Cardiac muscle cell (in vitro differentiated cells and primary cell): Measurements from ENCODE around the gene BET1L. TPM values are rescaled to one million over a fixed set of nuclear protein-coding genes. Genes with fewer than 3 reads are reported as not detected.

Experiments
- DNase-seq, 2 donors: peaks; one replicate each; pipeline versions ENCODE4 v3.0.0 to v3.0.0-alpha.2; 2010 to 2017; ENCODE audit warnings: low read depth in 1 of 2, low spot score in 1 of 2
- H3K27ac ChIP-seq: fragments of 200-600 bp; sonication (generic); 2 replicates; pipeline ENCODE4 v1.5.1; 2016
- H3K27me3 ChIP-seq: fragments of 200-600 bp; sonication (generic); 2 replicates; pipeline ENCODE4 v1.6.0; 2016; ENCODE audit warnings: control low read depth
- H3K36me3 ChIP-seq: fragments of 200-600 bp; sonication (generic); 2 replicates; pipeline ENCODE4 v1.5.1; 2016; ENCODE audit warnings: control low read depth
- H3K4me1 ChIP-seq: fragments of 200-600 bp; sonication (generic); 2 replicates; pipeline ENCODE4 v1.8.1; 2017; ENCODE audit warnings: low read depth, mild to moderate bottlenecking, mixed run types
- H3K4me3 ChIP-seq: fragments of 200-600 bp; sonication (generic); 2 replicates; pipeline ENCODE4 v1.5.1; 2016; ENCODE audit warnings: mild to moderate bottlenecking
- H3K9me3 ChIP-seq: fragments of 200-600 bp; sonication (generic); 2 replicates; pipeline ENCODE4 v1.5.1; 2017; ENCODE audit warnings: low read depth, mild to moderate bottlenecking, control low read depth
- polyA plus RNA-seq: library from polyadenylated mRNA; unstranded; fragments of >200 nt; fragmentation: Nextera tagmentation; extraction: Ambion mirVana; gene quantifications from 2 replicates; pipeline ENCODE4 v1.2.1, GENCODE V29; 2016
- total RNA-seq: library from RNA; depleted of rRNA; stranded (reverse); fragments of >200 nt; gene quantifications from 2 replicates; pipeline ENCODE4 v1.2.3, GENCODE V29; 2016
- TF ChIP-seq, protein P1 (sequence below): IDR thresholded peaks from 2 replicates; pipeline ENCODE4 v1.5.1; 2012; ENCODE audit warnings: low read depth, mild to moderate bottlenecking, low read length

The BET1L gene
- total and polyA plus RNA-seq, 2 experiments from 2014 or later, result 30.6 to 62.0 TPM

DNA sequence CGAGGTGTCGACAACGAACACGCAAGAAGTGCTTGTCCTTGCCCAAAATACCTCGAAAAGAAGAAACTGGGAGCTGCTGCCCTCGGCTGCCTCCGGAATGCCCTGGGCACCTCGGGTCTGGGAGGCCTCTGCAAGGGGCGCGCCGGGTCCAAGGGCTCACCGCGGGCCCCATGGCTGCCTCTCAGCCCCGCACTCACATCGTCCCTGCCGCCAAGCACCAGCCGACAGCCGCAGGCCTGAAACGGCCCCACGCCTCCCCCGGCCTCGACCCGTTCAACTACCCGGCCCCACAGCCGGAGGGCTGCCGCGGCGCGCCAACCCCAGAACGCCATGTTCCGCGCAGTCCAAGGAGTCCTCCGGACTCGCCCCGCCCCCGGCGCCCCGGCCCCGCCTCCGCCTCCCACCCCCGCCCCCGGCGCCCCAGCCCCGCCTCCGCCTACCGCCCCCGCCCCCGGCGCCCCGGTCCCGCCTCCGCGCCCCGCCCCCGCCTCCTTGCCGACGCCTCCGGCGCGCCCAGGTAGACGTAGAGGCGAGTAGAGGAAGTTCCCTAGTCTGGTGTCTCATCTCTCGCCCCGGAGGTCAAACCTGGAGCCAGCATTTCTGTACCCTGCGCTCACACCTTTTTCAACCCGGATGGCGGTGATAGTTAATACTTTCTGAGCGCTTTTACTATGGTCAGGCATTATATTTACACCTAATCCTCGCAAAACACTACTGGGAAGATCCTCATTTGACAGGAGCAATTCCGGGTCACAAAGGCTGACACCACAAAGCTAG, 29.0 kb upstream of the BET1L start, which contains the start of gene SIRT3:
Gene SIRT3, minus strand, starts transcription at position 346 of the 777 bp plus-strand sequence. Its CDS starts 14 bp downstream, at position 332.
- H3K9me3 ChIP-seq, result no peaks in the 10 kb centered on the region
- DNase-seq, result peak; percentile 85
- H3K4me3 ChIP-seq, result peak within 1 kb of the TSS; percentile 98
- TF ChIP-seq, protein P1, sequence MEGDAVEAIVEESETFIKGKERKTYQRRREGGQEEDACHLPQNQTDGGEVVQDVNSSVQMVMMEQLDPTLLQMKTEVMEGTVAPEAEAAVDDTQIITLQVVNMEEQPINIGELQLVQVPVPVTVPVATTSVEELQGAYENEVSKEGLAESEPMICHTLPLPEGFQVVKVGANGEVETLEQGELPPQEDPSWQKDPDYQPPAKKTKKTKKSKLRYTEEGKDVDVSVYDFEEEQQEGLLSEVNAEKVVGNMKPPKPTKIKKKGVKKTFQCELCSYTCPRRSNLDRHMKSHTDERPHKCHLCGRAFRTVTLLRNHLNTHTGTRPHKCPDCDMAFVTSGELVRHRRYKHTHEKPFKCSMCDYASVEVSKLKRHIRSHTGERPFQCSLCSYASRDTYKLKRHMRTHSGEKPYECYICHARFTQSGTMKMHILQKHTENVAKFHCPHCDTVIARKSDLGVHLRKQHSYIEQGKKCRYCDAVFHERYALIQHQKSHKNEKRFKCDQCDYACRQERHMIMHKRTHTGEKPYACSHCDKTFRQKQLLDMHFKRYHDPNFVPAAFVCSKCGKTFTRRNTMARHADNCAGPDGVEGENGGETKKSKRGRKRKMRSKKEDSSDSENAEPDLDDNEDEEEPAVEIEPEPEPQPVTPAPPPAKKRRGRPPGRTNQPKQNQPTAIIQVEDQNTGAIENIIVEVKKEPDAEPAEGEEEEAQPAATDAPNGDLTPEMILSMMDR, result no peak
- no peaks in the 10 kb centered on the region for H3K27me3 ChIP-seq
- peaks cover 10% of the 10 kb centered on the region for H3K4me1 ChIP-seq
- no peaks in the 10 kb centered on the region for H3K36me3 ChIP-seq
- peak within 1 kb of the TSS; percentile 93 for H3K27ac ChIP-seq

GRCh38 chr11:235609-235996, 28.4 kb upstream of the BET1L start:
- TF ChIP-seq, protein P1, result no peak
- H3K4me1 ChIP-seq, result peaks cover 10% of the 10 kb centered on the region
- peak overlapping the region; percentile 93 for H3K27ac ChIP-seq

DNA sequence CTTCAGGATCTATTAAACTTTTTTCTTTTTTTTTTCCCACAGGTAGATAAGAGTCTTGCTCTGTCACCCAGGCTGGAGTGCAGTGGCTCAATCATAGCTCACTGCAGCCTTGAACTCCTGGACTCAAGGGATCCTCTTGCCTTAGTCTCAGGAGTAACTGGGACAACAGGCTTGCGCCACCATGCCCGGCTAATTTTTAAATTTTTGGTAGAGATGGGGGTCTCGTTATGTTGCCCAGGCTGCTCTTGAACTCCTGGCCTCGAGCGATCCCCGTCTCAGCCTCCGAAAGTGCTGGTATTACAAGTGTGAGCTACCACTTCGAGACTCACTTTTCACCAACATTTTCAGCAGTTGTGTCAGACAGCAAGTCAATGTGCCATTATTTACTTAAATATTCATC, 28.0 kb upstream of the BET1L start:
- peak overlapping the region; percentile 93 for H3K27ac ChIP-seq

More at GRCh38 chr11:235609-235996, 28.4 kb upstream of the BET1L start:
- DNase-seq, result no peak
- Histone ChIP-seq H3K27me3 (no peaks in the 10 kb centered on the region), H3K9me3 (no peaks in the 10 kb centered on the region), H3K4me3 (peak overlapping the region; percentile 98), H3K36me3 (no peaks in the 10 kb centered on the region)

DNA sequence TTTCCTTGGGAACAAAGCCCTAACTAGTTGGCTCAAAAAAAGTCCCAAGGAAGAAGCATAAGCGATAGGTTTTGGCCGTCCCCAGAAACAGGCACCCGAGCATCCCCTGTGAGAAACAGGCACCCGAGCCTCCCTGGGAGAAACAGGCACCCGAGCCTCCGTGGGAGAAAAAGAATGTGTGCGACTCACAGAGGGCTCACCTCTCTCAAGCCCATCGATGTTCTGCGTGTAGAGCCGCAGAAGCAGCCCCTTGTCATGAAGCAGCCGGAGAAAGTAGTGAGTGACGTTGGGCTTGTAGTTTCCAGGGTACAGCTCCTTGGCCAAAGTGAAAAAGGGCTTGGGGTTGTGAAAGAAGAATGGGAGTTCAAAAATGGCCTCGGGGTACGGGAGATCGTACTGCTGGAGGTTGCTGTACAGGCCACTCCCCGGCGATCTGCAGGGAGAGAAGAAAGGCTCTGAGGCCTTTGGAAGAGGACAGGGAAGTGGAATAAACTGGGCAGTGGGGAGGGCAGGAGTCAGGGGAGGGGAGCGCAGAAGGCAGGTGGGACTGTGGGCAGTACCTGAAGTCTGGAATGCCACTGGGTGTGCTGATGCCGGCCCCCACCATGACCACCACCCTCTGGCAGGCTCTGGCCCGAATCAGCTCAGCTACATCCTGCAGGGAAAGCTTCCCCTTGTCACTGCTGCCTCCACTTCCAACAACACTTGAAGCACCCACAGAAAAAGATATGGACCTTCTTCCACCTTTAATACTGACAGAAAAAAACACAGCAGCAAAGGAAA, 25.8 kb upstream of the BET1L start:
- Histone ChIP-seq H3K4me1 (peaks cover 8% of the 10 kb centered on the region), H3K27ac (no peak overlapping the region), H3K4me3 (no peak overlapping the region), H3K27me3 (no peaks in the 10 kb centered on the region), H3K9me3 (no peaks in the 10 kb centered on the region), H3K36me3 (no peaks in the 10 kb centered on the region)
- TF ChIP-seq, protein P1, result no peak
- DNase-seq, result no peak

More for the DNA sequence above, 28.0 kb upstream of the BET1L start:
- peak overlapping the region; percentile 98 for H3K4me3 ChIP-seq
- H3K4me1 ChIP-seq, result peaks cover 10% of the 10 kb centered on the region
- TF ChIP-seq, protein P1, result no peak
- no peaks in the 10 kb centered on the region for H3K27me3 ChIP-seq
- H3K36me3 ChIP-seq, result no peaks in the 10 kb centered on the region
- no peaks in the 10 kb centered on the region for H3K9me3 ChIP-seq
- DNase-seq, result no peak

DNA sequence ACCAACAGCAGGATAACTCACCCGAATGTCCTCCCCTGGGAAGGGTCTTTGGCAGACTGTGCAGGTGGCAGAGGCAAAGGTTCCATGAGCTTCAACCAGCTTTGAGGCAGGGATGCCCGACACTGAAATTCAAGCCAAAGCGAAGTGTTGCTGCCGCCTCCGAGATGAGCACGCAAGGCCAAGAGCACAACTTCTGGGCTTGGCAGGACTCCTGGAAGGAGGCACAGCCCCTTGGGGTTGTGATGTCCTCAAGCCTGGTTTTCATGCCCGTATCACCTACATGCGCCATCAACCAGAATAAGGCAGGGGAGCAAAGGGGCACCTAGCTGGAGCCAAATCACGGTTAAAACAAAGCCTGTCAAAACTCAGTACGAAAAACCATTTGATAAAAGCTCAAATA, 23.2 kb upstream of the BET1L start:
- DNase-seq, result no peak
- no peak overlapping the region for H3K27ac ChIP-seq

More for the DNA sequence above, 23.2 kb upstream of the BET1L start:
- no peaks in the 10 kb centered on the region for H3K27me3 ChIP-seq
- H3K4me3 ChIP-seq, result no peak overlapping the region
- TF ChIP-seq, protein P1, result no peak
- H3K4me1 ChIP-seq, result peaks cover 3% of the 10 kb centered on the region
- peaks cover 5% of the 10 kb centered on the region for H3K36me3 ChIP-seq
- no peaks in the 10 kb centered on the region for H3K9me3 ChIP-seq
